Mesenchymal stem cell (in vitro differentiated cells and primary cell): ENCODE data around the gene NOS3.
A peak's percentile ranks its signal among the peaks of the same experiment; 100 is the strongest.

Experiments
- DNase-seq: peaks from one replicate; pipeline ENCODE4 v3.0.0-alpha.2; 2013
- H2AFZ ChIP-seq: one replicate; pipeline ENCODE4 v1.6.1; 2013; ENCODE audit warnings: low read depth, mild to moderate bottlenecking, control low read depth, inconsistent platforms, low read length, moderate library complexity
- H2AK5ac ChIP-seq: 2 replicates; pipeline ENCODE4 v1.6.1; 2013; ENCODE audit warnings: low read length, moderate library complexity, mild to moderate bottlenecking, inconsistent platforms; ENCODE audit not compliant: severe bottlenecking
- H2BK120ac ChIP-seq: one replicate; pipeline ENCODE4 v1.6.1; 2013; ENCODE audit warnings: low read depth, mild to moderate bottlenecking, inconsistent platforms, low read length, moderate library complexity
- H2BK12ac ChIP-seq, 2 experiments: one replicate each; pipeline ENCODE4 v1.6.1; 2013; ENCODE audit warnings: inconsistent platforms in 2 of 2, low read length in 2 of 2, mild to moderate bottlenecking in 2 of 2, moderate library complexity in 2 of 2, control low read depth in 1 of 2
- H2BK15ac ChIP-seq: one replicate; pipeline ENCODE4 v1.6.1; 2013; ENCODE audit warnings: mild to moderate bottlenecking, low read depth, inconsistent platforms; ENCODE audit not compliant: poor library complexity, severe bottlenecking
- H2BK5ac ChIP-seq: 2 replicates; pipeline ENCODE4 v1.6.1; 2013; ENCODE audit warnings: low read depth, mild to moderate bottlenecking, low read length, control low read depth, inconsistent platforms; ENCODE audit not compliant: poor library complexity, severe bottlenecking
- H3K14ac ChIP-seq, 2 experiments: one replicate each; pipeline ENCODE4 v1.6.1; 2013; ENCODE audit warnings: inconsistent platforms in 2 of 2, low read length in 2 of 2, control low read depth in 1 of 2, mild to moderate bottlenecking in 1 of 2, moderate library complexity in 1 of 2
- H3K18ac ChIP-seq, 2 experiments: one replicate each; pipeline ENCODE4 v1.6.1; 2013; ENCODE audit warnings: inconsistent platforms in 2 of 2, low read length in 2 of 2, control low read depth in 1 of 2, low read depth in 1 of 2, mild to moderate bottlenecking in 1 of 2
- H3K23ac ChIP-seq, 2 experiments: one replicate each; pipeline ENCODE4 v1.6.1; 2013; ENCODE audit warnings: inconsistent platforms in 2 of 2, low read length in 2 of 2, mild to moderate bottlenecking in 2 of 2, moderate library complexity in 2 of 2, control low read depth in 1 of 2
- H3K27ac ChIP-seq: 2 replicates; pipeline ENCODE4 v1.5.1; 2013; ENCODE audit warnings: mild to moderate bottlenecking, moderate library complexity, low read length, control low read depth, inconsistent platforms; ENCODE audit not compliant: poor library complexity, severe bottlenecking
- H3K27me3 ChIP-seq, 2 experiments: 2 replicates each; pipeline versions ENCODE4 v1.6.1 to v1.7.0; 2013; ENCODE audit warnings: low read length in 2 of 2, mild to moderate bottlenecking in 2 of 2, moderate library complexity in 2 of 2, control low read depth in 1 of 2, inconsistent platforms in 1 of 2; ENCODE audit not compliant: control insufficient read depth in 1 of 2, insufficient read depth in 1 of 2
- H3K36me3 ChIP-seq, 2 experiments: 2 replicates each; pipeline versions ENCODE4 v1.6.1 to v1.7.0; 2013; ENCODE audit warnings: low read length in 2 of 2, control low read depth in 1 of 2, inconsistent platforms in 1 of 2, low read depth in 1 of 2, mild to moderate bottlenecking in 1 of 2; ENCODE audit not compliant: insufficient read depth in 2 of 2, control insufficient read depth in 1 of 2
- H3K4ac ChIP-seq, 2 experiments: one replicate each; pipeline ENCODE4 v1.6.1; 2013; ENCODE audit warnings: inconsistent platforms in 2 of 2, low read length in 2 of 2, mild to moderate bottlenecking in 2 of 2, moderate library complexity in 2 of 2, control low read depth in 1 of 2, low read depth in 1 of 2
- H3K4me1 ChIP-seq: 2 replicates; pipeline ENCODE4 v1.6.1; 2013; ENCODE audit warnings: low read depth, low read length, control low read depth; ENCODE audit not compliant: control insufficient read depth, insufficient read depth
- H3K4me2 ChIP-seq: 2 replicates; pipeline ENCODE4 v1.6.1; 2013; ENCODE audit warnings: low read length, mild to moderate bottlenecking, inconsistent platforms; ENCODE audit not compliant: poor library complexity, severe bottlenecking
- H3K4me3 ChIP-seq, 2 experiments: 2 replicates each; pipeline versions ENCODE4 v1.5.1 to v1.7.0; 2013; ENCODE audit warnings: low read length in 2 of 2, mild to moderate bottlenecking in 2 of 2, control low read depth in 1 of 2, low read depth in 1 of 2; ENCODE audit not compliant: insufficient read depth in 1 of 2
- H3K79me1 ChIP-seq: replicated peaks from 2 replicates; pipeline ENCODE4 v1.6.1; 2013; ENCODE audit warnings: mild to moderate bottlenecking, control low read depth, low read length, inconsistent platforms; ENCODE audit not compliant: poor library complexity, severe bottlenecking
- H3K9ac ChIP-seq: 2 replicates; pipeline ENCODE4 v1.7.0; 2013; ENCODE audit warnings: mild to moderate bottlenecking, low read length, moderate library complexity
- H3K9me3 ChIP-seq: 2 replicates; pipeline ENCODE4 v1.7.0; 2013; ENCODE audit warnings: mild to moderate bottlenecking, low read length; ENCODE audit not compliant: control insufficient read depth
- H4K8ac ChIP-seq: one replicate; pipeline ENCODE4 v1.6.1; 2013; ENCODE audit warnings: inconsistent platforms, mild to moderate bottlenecking, low read length, moderate library complexity
- H4K91ac ChIP-seq: one replicate; pipeline ENCODE4 v1.6.1; 2013; ENCODE audit warnings: mild to moderate bottlenecking, low read length, inconsistent platforms
- WGBS: methylation state at CpG from one replicate; pipeline ENCODE4 v1.1.7; 2013; ENCODE audit warnings: mixed read lengths; 5-methylcytosine and 5-hydroxymethylcytosine counted together

Gene NOS3

GRCh38 chr7:150942591-150943452 lies 48.0 kb upstream of the NOS3 start:
- Histone ChIP-seq H3K9me3 (no peaks in the 10 kb centered on the region), H3K4me2 (no peak overlapping the region), H3K18ac (no peak overlapping the region), H2BK5ac (no peak overlapping the region), H3K23ac (no peak overlapping the region), H3K4ac (no peak overlapping the region), H2AFZ (no peak overlapping the region), H3K36me3 (no peaks in the 10 kb centered on the region), H4K8ac (no peak overlapping the region), H3K27me3 (peaks cover 10 to 52% of the 10 kb centered on the region in 2 experiments), H4K91ac (no peak overlapping the region), H3K9ac (no peak overlapping the region), H3K14ac (no peak overlapping the region), H2BK15ac (no peak overlapping the region), H3K27ac (no peak overlapping the region), H3K4me1 (peaks cover 1% of the 10 kb centered on the region), H2BK120ac (no peak overlapping the region), H2AK5ac (no peak overlapping the region), H3K4me3 (no peak overlapping the region), H2BK12ac (no peak overlapping the region), H3K79me1 (no peaks in the 10 kb centered on the region)
- no peak for DNase-seq
- WGBS, result 89% methylated on average over 13 of the region's 13 CpGs

- Histone ChIP-seq H4K8ac (no peak overlapping the region), H3K18ac (no peak overlapping the region), H2AK5ac (no peak overlapping the region), H2BK120ac (no peak overlapping the region), H3K4me3 (no peak overlapping the region), H2BK12ac (no peak overlapping the region), H3K36me3 (no peaks in the 10 kb centered on the region), H3K23ac (no peak overlapping the region), H3K4me1 (peaks cover 1% of the 10 kb centered on the region), H3K4ac (no peak overlapping the region), H3K79me1 (no peaks in the 10 kb centered on the region), H3K14ac (no peak overlapping the region), H2BK5ac (no peak overlapping the region), H3K9me3 (no peaks in the 10 kb centered on the region), H3K27ac (no peak overlapping the region), H3K9ac (no peak overlapping the region), H2AFZ (no peak overlapping the region), H4K91ac (no peak overlapping the region), H2BK15ac (no peak overlapping the region), H3K4me2 (no peak overlapping the region), H3K27me3 (peaks cover 13 to 56% of the 10 kb centered on the region in 2 experiments)
- no peak for DNase-seq
- 88% methylated on average over 6 of the region's 6 CpGs for WGBS
These were observed 47.4 kb upstream of the NOS3 start for GRCh38 chr7:150943453-150943814.

- Histone ChIP-seq H3K27me3 (peaks cover 12 to 62% of the 10 kb centered on the region in 2 experiments), H2BK15ac (no peak overlapping the region), H3K4me3 (peak overlapping the region in 1 of 2 experiments; percentile 2), H3K18ac (no peak overlapping the region), H3K27ac (no peak overlapping the region), H2AFZ (no peak overlapping the region), H3K4me1 (peaks cover 1% of the 10 kb centered on the region), H3K9me3 (no peaks in the 10 kb centered on the region), H3K36me3 (no peaks in the 10 kb centered on the region), H2BK12ac (no peak overlapping the region), H4K8ac (no peak overlapping the region), H3K23ac (no peak overlapping the region), H3K14ac (no peak overlapping the region), H2BK120ac (no peak overlapping the region), H2AK5ac (no peak overlapping the region), H3K79me1 (no peaks in the 10 kb centered on the region), H3K4me2 (no peak overlapping the region), H2BK5ac (no peak overlapping the region), H3K9ac (no peak overlapping the region), H3K4ac (no peak overlapping the region), H4K91ac (peak overlapping the region; percentile 82)
- no peak for DNase-seq
- WGBS, result 84% methylated on average over 6 of the region's 6 CpGs
These were observed 46.5 kb upstream of the NOS3 start for GRCh38 chr7:150944066-150945042.
